HepG2 (cell line): ENCODE data around the gene OR6S1. TPM values are rescaled to one million over a fixed set of nuclear protein-coding genes. Genes with fewer than 3 reads are reported as not detected.
A peak's percentile ranks its signal among the peaks of the same experiment; 100 is the strongest.

Experiments used
- ADNP ChIP-seq: sonication (generic); formaldehyde crosslinking; IDR thresholded peaks from 2 replicates; pipeline ENCODE4 v1.4.0; 2020; ENCODE audit warnings: missing genetic modification reagents
- CCAR2 ChIP-seq: fragments of 200-400 bp; formaldehyde crosslinking; optimal IDR thresholded peaks from 2 replicates; pipeline ENCODE3; 2018; ENCODE audit warnings: low read depth, mild to moderate bottlenecking, low read length, moderate library complexity
- GATAD2A ChIP-seq: IDR thresholded peaks from 2 replicates; pipeline ENCODE4 v1.6.1; 2016
- HDAC2 ChIP-seq: sonication (generic); formaldehyde crosslinking; IDR thresholded peaks from 2 replicates; pipeline ENCODE4 v1.4.0; 2020; ENCODE audit warnings: missing genetic modification reagents
- KDM6A ChIP-seq: IDR thresholded peaks from 2 replicates; pipeline ENCODE4 v1.6.1; 2016; ENCODE audit warnings: low read depth
- MBNL3 ChIP-seq: fragments of 250-450 bp; sonication (Bioruptor Pico); conservative IDR thresholded peaks from 2 replicates; pipeline ENCODE4 v1.8.0; 2022; ENCODE audit warnings: mild to moderate bottlenecking, inconsistent platforms
- MTA1 ChIP-seq: sonication (generic); formaldehyde crosslinking; IDR thresholded peaks from 2 replicates; pipeline ENCODE4 v1.4.0; 2020; ENCODE audit warnings: missing genetic modification reagents, mild to moderate bottlenecking, borderline replicate concordance
- NAIF1 ChIP-seq: sonication (generic); formaldehyde crosslinking; IDR thresholded peaks from 2 replicates; pipeline ENCODE4 v1.5.0; 2020; ENCODE audit warnings: mild to moderate bottlenecking, missing genetic modification reagents, borderline replicate concordance
- NR1H2 ChIP-seq: sonication (generic); formaldehyde crosslinking; IDR thresholded peaks from 2 replicates; pipeline ENCODE4 v1.8.1; 2022; ENCODE audit warnings: low read depth, missing genetic modification reagents, borderline replicate concordance
- NR3C1 ChIP-seq: sonication (generic); formaldehyde crosslinking; IDR thresholded peaks from 2 replicates; pipeline ENCODE4 v1.4.0; 2020; ENCODE audit warnings: missing genetic modification reagents
- PTBP1 ChIP-seq: fragments of 200-400 bp; formaldehyde crosslinking; IDR thresholded peaks from 2 replicates; pipeline ENCODE4 v1.6.1; 2018; ENCODE audit warnings: low read length, low read depth; ENCODE audit not compliant: poor library complexity, severe bottlenecking
- RORA ChIP-seq: sonication (generic); formaldehyde crosslinking; IDR thresholded peaks from 2 replicates; pipeline ENCODE4 v1.5.0; 2020; ENCODE audit warnings: mild to moderate bottlenecking, missing genetic modification reagents, moderate library complexity
- SRSF1 ChIP-seq: fragments of 200-400 bp; formaldehyde crosslinking; optimal IDR thresholded peaks from 2 replicates; pipeline ENCODE3; 2017; ENCODE audit warnings: mild to moderate bottlenecking, low read depth, low read length, moderate library complexity
- ZBTB38 ChIP-seq: sonication (generic); formaldehyde crosslinking; IDR thresholded peaks from 2 replicates; pipeline ENCODE4 v1.5.1; 2020; ENCODE audit warnings: mild to moderate bottlenecking, missing genetic modification reagents
- polyA plus RNA-seq, 8 experiments: library from polyadenylated mRNA; depleted of rRNA in 3 of 8; stranded (reverse) in 7 of 8; unstranded in 1 of 8; fragments of >200 nt; fragmentation: Illumina TruSeq in 4 of 8; extraction: Trizol in 4 of 8; gene quantifications; 2 replicates each; pipeline versions ENCODE4 v1.2.1 to v1.2.3, GENCODE V29; 2011 to 2016; ENCODE audit warnings: low read depth in 4 of 8, missing spikeins in 1 of 8, mixed read lengths in 1 of 8; ENCODE audit not compliant: insufficient read depth in 1 of 8
- total RNA-seq, 5 experiments: library from RNA; depleted of rRNA; stranded (reverse); fragments of >200 nt; fragmentation: Illumina TruSeq; extraction: Trizol; gene quantifications; 2 replicates each; pipeline ENCODE4 v1.2.3, GENCODE V29; 2016; ENCODE audit warnings: low read depth in 1 of 5
- TF ChIP-seq, protein P1 (sequence below): sonication (generic); formaldehyde crosslinking; IDR thresholded peaks from 2 replicates; pipeline ENCODE4 v1.9.0; 2021; ENCODE audit warnings: mild to moderate bottlenecking, missing genetic modification reagents
- TF ChIP-seq, protein P2 (sequence below): sonication (generic); formaldehyde crosslinking; IDR thresholded peaks from one replicate; pipeline ENCODE4 v1.5.1; 2020; ENCODE audit warnings: mild to moderate bottlenecking, missing genetic modification reagents; ENCODE audit errors: not compliant biosample characterization

OR6S1 gene
- total and polyA plus RNA-seq, 2 of the 13 experiments (the other 11 are each of a cell fraction or from before 2014, with no cell fraction given): 0.09 TPM; not detected in 1

DNA sequence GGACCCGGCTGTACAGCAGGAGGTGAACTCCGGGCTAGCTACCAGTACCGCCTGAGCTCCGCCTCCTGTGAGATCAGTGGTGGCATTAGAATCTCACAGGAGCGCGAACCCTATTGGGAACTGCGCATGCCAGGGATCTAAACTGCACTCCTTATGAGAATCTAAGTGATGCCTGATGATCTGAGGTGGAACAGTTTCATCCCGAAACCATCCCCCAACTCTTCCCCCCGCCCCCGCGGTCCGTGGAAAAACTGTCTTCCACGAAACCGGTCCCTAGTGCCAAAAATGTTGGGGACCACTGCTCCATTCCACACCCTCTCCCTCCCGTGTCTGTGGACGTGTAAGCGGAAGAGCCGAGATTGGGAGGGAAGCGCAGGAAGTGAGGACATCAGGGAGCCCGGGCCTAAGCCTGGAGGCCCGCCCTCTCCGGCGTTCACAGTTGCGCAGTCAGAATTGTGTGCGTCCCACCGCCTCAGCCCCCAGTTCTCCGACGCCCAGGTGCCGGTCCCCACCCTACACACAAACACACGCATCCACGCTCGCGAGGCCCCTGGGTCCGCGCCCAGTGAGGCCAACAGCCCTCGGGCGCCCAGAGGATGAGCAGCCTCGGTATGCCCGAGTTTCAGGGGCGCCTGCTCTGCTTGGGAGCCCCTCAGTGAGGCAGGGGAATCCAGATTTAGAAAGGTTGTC, 41.1 kb upstream of the OR6S1 start (continued):
- TF ChIP-seq, protein P1, sequence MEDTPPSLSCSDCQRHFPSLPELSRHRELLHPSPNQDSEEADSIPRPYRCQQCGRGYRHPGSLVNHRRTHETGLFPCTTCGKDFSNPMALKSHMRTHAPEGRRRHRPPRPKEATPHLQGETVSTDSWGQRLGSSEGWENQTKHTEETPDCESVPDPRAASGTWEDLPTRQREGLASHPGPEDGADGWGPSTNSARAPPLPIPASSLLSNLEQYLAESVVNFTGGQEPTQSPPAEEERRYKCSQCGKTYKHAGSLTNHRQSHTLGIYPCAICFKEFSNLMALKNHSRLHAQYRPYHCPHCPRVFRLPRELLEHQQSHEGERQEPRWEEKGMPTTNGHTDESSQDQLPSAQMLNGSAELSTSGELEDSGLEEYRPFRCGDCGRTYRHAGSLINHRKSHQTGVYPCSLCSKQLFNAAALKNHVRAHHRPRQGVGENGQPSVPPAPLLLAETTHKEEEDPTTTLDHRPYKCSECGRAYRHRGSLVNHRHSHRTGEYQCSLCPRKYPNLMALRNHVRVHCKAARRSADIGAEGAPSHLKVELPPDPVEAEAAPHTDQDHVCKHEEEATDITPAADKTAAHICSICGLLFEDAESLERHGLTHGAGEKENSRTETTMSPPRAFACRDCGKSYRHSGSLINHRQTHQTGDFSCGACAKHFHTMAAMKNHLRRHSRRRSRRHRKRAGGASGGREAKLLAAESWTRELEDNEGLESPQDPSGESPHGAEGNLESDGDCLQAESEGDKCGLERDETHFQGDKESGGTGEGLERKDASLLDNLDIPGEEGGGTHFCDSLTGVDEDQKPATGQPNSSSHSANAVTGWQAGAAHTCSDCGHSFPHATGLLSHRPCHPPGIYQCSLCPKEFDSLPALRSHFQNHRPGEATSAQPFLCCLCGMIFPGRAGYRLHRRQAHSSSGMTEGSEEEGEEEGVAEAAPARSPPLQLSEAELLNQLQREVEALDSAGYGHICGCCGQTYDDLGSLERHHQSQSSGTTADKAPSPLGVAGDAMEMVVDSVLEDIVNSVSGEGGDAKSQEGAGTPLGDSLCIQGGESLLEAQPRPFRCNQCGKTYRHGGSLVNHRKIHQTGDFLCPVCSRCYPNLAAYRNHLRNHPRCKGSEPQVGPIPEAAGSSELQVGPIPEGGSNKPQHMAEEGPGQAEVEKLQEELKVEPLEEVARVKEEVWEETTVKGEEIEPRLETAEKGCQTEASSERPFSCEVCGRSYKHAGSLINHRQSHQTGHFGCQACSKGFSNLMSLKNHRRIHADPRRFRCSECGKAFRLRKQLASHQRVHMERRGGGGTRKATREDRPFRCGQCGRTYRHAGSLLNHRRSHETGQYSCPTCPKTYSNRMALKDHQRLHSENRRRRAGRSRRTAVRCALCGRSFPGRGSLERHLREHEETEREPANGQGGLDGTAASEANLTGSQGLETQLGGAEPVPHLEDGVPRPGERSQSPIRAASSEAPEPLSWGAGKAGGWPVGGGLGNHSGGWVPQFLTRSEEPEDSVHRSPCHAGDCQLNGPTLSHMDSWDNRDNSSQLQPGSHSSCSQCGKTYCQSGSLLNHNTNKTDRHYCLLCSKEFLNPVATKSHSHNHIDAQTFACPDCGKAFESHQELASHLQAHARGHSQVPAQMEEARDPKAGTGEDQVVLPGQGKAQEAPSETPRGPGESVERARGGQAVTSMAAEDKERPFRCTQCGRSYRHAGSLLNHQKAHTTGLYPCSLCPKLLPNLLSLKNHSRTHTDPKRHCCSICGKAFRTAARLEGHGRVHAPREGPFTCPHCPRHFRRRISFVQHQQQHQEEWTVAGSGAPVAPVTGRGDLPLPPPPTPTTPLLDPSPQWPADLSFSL (CRISPR knock-in tag): no peak
- TF ChIP-seq KDM6A (CRISPR knock-in tag) (no peak), GATAD2A (peak; percentile 74), RORA (no peak), ZBTB38 (no peak), HDAC2 (CRISPR knock-in tag) (no peak; the same call in 1 of the 2 replicates), CCAR2 (no peak), NR1H2 (CRISPR knock-in tag) (no peak; the same call in 1 of the 2 replicates), MBNL3 (CRISPR knock-in tag) (no peak), PTBP1 (no peak), ADNP (no peak), SRSF1 (no peak), MTA1 (peak; percentile 79; the same call in 1 of the 2 replicates), NR3C1 (CRISPR knock-in tag) (no peak), NAIF1 (CRISPR knock-in tag) (peak; percentile 78; the same call in 1 of the 2 replicates)
- TF ChIP-seq, protein P2, sequence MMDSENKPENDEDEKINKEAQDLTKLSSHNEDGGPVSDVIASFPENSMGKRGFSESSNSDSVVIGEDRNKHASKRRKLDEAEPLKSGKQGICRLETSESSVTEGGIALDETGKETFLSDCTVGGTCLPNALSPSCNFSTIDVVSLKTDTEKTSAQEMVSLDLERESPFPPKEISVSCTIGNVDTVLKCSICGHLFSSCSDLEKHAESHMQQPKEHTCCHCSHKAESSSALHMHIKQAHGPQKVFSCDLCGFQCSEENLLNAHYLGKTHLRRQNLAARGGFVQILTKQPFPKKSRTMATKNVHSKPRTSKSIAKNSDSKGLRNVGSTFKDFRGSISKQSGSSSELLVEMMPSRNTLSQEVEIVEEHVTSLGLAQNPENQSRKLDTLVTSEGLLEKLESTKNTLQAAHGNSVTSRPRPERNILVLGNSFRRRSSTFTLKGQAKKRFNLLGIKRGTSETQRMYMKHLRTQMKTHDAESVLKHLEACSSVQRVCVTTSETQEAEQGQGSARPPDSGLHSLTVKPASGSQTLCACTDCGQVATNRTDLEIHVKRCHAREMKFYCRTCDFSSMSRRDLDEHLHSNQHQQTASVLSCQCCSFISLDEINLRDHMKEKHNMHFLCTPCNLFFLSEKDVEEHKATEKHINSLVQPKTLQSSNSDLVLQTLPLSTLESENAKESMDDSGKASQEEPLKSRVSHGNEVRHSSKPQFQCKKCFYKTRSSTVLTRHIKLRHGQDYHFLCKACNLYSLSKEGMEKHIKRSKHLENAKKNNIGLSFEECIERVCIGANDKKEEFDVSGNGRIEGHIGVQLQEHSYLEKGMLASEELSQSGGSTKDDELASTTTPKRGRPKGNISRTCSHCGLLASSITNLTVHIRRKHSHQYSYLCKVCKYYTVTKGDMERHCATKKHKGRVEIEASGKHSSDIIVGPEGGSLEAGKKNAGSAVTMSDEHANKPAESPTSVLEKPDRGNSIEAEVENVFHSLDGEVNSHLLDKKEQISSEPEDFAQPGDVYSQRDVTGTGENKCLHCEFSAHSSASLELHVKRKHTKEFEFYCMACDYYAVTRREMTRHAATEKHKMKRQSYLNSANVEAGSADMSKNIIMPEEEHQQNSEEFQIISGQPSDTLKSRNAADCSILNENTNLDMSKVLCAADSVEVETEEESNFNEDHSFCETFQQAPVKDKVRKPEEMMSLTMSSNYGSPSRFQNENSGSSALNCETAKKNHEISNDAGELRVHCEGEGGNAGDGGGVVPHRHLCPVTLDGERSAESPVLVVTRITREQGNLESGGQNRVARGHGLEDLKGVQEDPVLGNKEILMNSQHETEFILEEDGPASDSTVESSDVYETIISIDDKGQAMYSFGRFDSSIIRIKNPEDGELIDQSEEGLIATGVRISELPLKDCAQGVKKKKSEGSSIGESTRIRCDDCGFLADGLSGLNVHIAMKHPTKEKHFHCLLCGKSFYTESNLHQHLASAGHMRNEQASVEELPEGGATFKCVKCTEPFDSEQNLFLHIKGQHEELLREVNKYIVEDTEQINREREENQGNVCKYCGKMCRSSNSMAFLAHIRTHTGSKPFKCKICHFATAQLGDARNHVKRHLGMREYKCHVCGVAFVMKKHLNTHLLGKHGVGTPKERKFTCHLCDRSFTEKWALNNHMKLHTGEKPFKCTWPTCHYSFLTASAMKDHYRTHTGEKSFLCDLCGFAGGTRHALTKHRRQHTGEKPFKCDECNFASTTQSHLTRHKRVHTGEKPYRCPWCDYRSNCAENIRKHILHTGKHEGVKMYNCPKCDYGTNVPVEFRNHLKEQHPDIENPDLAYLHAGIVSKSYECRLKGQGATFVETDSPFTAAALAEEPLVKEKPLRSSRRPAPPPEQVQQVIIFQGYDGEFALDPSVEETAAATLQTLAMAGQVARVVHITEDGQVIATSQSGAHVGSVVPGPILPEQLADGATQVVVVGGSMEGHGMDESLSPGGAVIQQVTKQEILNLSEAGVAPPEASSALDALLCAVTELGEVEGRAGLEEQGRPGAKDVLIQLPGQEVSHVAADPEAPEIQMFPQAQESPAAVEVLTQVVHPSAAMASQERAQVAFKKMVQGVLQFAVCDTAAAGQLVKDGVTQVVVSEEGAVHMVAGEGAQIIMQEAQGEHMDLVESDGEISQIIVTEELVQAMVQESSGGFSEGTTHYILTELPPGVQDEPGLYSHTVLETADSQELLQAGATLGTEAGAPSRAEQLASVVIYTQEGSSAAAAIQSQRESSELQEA: no peak
